GM04503 (cell line): ENCODE measurements around the gene ADM2.

Source experiments
- DNase-seq: peaks from one replicate; pipeline ENCODE4 v3.0.0-alpha.2; 2012; ENCODE audit warnings: low read depth

The ADM2 gene

GRCh38 chr22:50445071-50445879 is 36.1 kb upstream of the ADM2 start:
- DNase-seq: no peak

GRCh38 chr22:50445880-50446707 is 35.2 kb upstream of the ADM2 start:
- DNase-seq: no peak

- DNase-seq: no peak
Observed at GRCh38 chr22:50446708-50447575, 34.4 kb upstream of the ADM2 start.

GRCh38 chr22:50447576-50448551 is 33.5 kb upstream of the ADM2 start:
- DNase-seq: no peak

GRCh38 chr22:50452649-50453048 is 28.7 kb upstream of the ADM2 start:
- DNase-seq: no peak

- DNase-seq: no peak
Observed at GRCh38 chr22:50454556-50455075, 26.7 kb upstream of the ADM2 start.

- DNase-seq: no peak
Observed at GRCh38 chr22:50455201-50455600, 26.1 kb upstream of the ADM2 start.

GRCh38 chr22:50456026-50456425 is 25.3 kb upstream of the ADM2 start:
- DNase-seq: no peak

GRCh38 chr22:50456466-50457234 is 24.7 kb upstream of the ADM2 start:
- DNase-seq: no peak

- DNase-seq: no peak
Observed at GRCh38 chr22:50459016-50459415, 22.3 kb upstream of the ADM2 start.

- DNase-seq: no peak
Observed at GRCh38 chr22:50459496-50460140, 21.7 kb upstream of the ADM2 start.

- DNase-seq: no peak
Observed at GRCh38 chr22:50460938-50461337, 20.4 kb upstream of the ADM2 start.

- DNase-seq: no peak
Observed at GRCh38 chr22:50461536-50461935, 19.8 kb upstream of the ADM2 start.

GRCh38 chr22:50461979-50462540 is 19.3 kb upstream of the ADM2 start:
- DNase-seq: no peak

- no peak for DNase-seq
Observed at GRCh38 chr22:50463188-50463900, 18.0 kb upstream of the ADM2 start.

- no peak for DNase-seq
Observed at GRCh38 chr22:50464451-50464850, 16.9 kb upstream of the ADM2 start.

GRCh38 chr22:50465066-50465930 is 16.0 kb upstream of the ADM2 start:
- DNase-seq: no peak

GRCh38 chr22:50467341-50467740 is 14.0 kb upstream of the ADM2 start:
- DNase-seq: no peak
